ENCODE results near the gene RUVBL2. TPM values are rescaled to one million over a fixed set of nuclear protein-coding genes. Genes with fewer than 3 reads are reported as not detected.

The RUVBL2 gene
- total RNA-seq, 6 experiments from 2014 or later = 131 to 161 (median 159) TPM

DNA sequence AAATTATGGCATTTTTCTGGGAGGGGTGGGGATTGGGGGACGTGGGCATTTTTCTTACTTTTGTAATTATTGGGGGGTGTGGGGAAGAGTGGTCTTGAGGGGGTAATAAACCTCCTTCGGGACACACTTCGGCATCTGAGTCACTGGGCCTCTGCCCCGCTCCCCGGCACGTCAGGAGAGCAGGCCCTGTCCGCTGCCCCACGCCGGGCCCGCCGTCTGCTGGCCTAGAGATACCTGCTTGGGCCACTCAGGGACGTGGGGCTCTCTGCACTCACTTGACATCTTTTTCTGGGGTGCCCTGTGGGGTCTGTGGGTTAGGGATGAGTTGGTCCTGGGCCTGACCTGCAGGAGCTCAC lies 32.0 kb upstream of the RUVBL2 start:
- H3K27me3 Mint-ChIP-seq (ENCODE audit: insufficient read depth) = peaks cover 40% of the 10 kb centered on the region
- TF ChIP-seq, protein P1, sequence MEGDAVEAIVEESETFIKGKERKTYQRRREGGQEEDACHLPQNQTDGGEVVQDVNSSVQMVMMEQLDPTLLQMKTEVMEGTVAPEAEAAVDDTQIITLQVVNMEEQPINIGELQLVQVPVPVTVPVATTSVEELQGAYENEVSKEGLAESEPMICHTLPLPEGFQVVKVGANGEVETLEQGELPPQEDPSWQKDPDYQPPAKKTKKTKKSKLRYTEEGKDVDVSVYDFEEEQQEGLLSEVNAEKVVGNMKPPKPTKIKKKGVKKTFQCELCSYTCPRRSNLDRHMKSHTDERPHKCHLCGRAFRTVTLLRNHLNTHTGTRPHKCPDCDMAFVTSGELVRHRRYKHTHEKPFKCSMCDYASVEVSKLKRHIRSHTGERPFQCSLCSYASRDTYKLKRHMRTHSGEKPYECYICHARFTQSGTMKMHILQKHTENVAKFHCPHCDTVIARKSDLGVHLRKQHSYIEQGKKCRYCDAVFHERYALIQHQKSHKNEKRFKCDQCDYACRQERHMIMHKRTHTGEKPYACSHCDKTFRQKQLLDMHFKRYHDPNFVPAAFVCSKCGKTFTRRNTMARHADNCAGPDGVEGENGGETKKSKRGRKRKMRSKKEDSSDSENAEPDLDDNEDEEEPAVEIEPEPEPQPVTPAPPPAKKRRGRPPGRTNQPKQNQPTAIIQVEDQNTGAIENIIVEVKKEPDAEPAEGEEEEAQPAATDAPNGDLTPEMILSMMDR (IDR thresholded peaks at IDR 0.05) = no peak
- H3K9me3 Mint-ChIP-seq = peaks cover 14% of the 10 kb centered on the region
- H3K36me3 Mint-ChIP-seq (ENCODE audit: low read depth) = peaks cover 38% of the 10 kb centered on the region
- H3K27ac Mint-ChIP-seq = peak overlapping the region; percentile 99
- DNase-seq = no peak
- H3K4me3 Mint-ChIP-seq = no peak overlapping the region; the same call in 1 of the 2 replicates
- H3K4me1 Mint-ChIP-seq (ENCODE audit: low read depth) = peaks cover 53% of the 10 kb centered on the region

DNA sequence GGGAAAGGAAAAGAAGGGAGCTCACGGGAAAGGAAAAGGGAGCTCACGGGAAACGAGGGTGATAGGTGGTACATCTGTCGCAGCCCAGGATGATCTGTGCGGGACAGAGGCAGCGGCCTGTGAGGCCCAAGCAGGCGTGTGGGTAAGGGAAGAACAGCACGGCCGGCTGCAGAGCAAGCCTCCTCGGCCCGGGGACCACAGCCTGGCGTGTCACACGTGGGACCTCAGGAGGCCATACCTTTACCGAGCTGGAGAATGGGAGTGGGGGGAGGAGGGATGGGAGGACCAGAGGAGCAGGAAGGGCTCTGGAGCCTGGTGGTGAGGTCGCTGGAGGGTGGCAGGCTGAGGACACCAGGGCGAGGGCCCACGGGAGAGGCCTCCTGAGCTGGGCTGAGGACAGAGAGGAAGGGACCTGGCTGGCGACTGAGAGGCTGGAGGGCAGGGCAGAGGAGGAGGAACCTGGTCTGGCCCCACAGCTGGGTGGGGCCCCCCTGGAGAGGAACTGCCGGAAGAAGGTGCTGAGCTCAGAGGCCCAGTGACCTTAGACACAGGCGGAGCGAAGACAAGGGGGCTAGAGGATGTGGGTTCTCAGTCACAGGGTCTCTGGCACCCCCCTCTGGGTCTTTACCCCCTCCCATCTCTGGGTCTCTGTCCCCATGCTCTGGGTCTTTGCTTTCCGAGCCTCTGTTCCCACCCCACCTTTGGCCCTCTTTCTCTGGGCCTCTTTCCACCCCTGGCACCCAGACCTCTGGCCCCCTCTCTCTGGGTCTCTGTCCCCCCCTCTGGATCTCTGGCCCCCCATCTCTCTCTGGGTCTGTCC lies 31.4 kb upstream of the RUVBL2 start:
- Mint-ChIP-seq H3K4me3 (no peak overlapping the region), H3K27me3 (ENCODE audit: insufficient read depth) (peaks cover 45% of the 10 kb centered on the region), H3K36me3 (ENCODE audit: low read depth) (peaks cover 38% of the 10 kb centered on the region), H3K27ac (peak overlapping the region; percentile 99), H3K9me3 (peaks cover 14% of the 10 kb centered on the region), H3K4me1 (ENCODE audit: low read depth) (peaks cover 53% of the 10 kb centered on the region)
- TF ChIP-seq, protein P1 (IDR thresholded peaks at IDR 0.05) = no peak
- DNase-seq = no peak

DNA sequence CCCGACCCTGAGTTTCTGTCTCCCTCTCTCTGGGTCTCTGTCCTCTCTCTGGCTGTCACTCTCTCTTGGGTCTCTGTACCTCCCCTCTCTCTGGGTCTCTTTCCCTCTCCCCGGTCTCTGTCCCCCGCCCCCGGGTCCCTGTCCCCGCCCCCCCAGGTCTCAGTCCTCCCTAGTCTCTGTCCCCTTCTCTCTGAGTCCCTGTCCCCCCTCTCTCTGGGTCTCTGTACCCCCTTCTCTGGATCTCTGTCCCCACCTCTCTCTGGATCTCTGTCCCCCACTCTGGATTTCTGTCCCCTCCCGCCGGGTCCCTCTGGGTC lies 30.9 kb upstream of the RUVBL2 start:
- Mint-ChIP-seq H3K4me3 (peak overlapping the region; percentile 100; the same call in 1 of the 2 replicates), H3K27ac (peak overlapping the region; percentile 99), H3K9me3 (peaks cover 14% of the 10 kb centered on the region), H3K27me3 (ENCODE audit: insufficient read depth) (peaks cover 47% of the 10 kb centered on the region), H3K36me3 (ENCODE audit: low read depth) (peaks cover 43% of the 10 kb centered on the region), H3K4me1 (ENCODE audit: low read depth) (peaks cover 58% of the 10 kb centered on the region)
- TF ChIP-seq, protein P1 (IDR thresholded peaks at IDR 0.05) = no peak
- DNase-seq = no peak

DNA sequence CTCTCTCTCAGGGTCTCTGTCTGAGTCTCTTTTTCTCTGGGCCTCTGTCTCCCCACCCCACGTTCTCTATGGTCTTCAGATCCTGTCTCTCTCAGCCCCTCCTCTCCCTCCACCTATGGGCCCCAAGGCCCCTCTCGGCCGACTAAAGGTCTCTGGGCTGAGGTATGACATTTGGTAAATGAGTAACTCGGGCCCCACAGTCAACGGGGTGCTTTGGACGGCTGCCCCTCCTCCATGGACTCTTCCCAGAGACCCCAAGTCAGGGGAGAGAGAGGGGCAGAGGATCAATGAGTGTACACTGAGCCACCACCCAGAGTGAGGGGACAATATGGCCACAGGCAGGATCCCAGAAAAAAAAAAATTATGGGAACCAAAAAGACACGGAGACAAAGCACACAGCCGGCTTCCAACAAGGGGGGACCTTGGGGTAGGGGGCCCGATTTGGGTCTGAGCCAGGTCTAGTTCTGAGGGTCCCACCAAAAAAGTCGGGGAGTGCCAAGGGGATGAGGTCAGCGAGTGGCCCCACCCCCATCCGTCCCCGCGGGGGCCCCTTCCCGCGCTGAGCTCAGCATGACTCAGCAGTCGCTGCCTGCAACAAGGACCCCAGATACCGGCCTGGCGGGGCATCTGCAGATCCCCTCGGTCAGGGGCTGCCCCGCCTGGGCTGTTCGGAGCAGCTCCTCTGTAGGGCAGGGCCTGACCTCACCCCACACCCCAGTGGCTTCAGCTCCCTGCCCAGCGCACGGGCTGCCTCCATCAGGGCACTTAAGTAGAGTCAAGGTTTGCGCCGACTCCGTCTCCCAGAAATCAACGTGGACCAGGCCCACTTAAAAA lies 30.1 kb upstream of the RUVBL2 start:
- Mint-ChIP-seq H3K9me3 (peaks cover 14% of the 10 kb centered on the region), H3K36me3 (ENCODE audit: low read depth) (peaks cover 47% of the 10 kb centered on the region), H3K27me3 (ENCODE audit: insufficient read depth) (peaks cover 47% of the 10 kb centered on the region), H3K27ac (peak overlapping the region; percentile 99), H3K4me1 (ENCODE audit: low read depth) (peaks cover 63% of the 10 kb centered on the region), H3K4me3 (peak overlapping the region; percentile 100)
- peak; percentile 52 for DNase-seq
- TF ChIP-seq, protein P1 (IDR thresholded peaks at IDR 0.05) = no peak

DNA sequence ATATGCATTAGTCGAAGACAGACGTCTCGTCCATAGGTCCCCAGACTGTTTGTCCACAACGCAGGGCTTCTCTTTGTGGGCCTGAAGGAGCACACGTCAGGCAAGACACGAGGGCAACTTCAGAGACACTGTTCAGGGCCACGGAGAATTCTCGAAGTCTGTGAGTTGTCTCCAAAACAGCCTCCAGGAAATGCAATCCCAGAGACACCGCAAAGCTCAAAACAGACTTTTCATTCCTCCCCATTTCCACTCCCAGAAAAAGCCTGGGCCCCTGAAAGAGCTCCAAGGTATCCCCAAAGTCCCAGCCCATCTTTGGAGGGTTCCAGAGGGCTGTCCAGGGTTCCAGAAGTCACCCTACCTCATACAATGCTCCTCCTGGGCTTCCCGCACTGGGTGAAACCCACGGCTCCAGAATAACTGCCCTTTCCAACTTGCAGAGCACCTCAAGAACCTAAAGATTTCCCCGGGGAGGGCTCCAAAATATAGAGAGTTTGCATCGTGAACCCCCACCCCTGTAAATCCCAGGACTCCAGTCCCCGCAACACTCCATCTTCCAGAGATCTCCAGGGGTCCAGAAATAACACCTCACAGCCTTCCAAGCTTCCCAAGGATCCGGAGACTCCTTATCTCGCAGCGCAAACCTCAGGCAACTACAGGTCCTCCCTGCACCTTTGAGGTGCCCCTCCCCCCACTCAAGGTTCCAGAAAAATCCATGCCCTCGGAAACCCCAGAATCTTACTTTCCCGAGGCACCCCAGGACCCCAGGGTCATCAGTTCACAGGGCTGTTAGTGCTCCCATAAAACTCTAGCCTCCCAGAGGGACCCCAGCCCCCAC lies 29.3 kb upstream of the RUVBL2 start:
- TF ChIP-seq, protein P1 (IDR thresholded peaks at IDR 0.05) = no peak
- peaks cover 47% of the 10 kb centered on the region for H3K36me3 Mint-ChIP-seq (ENCODE audit: low read depth)
- peak overlapping the region; percentile 99 for H3K27ac Mint-ChIP-seq
- peaks cover 63% of the 10 kb centered on the region for H3K4me1 Mint-ChIP-seq (ENCODE audit: low read depth)
- H3K27me3 Mint-ChIP-seq (ENCODE audit: insufficient read depth) = peaks cover 51% of the 10 kb centered on the region
- H3K9me3 Mint-ChIP-seq = peaks cover 14% of the 10 kb centered on the region
- H3K4me3 Mint-ChIP-seq = peak overlapping the region; percentile 100
- peak; percentile 46 for DNase-seq
